Ishikawa (cell line): ENCODE results near the gene AP5S1.

Source experiments
- CEBPB ChIP-seq: IDR thresholded peaks from 2 replicates; pipeline ENCODE4 v1.6.1; 2012
- CREB1 ChIP-seq: IDR thresholded peaks from 2 replicates; pipeline ENCODE4 v1.6.1; 2012; ENCODE audit warnings: low read depth
- EGR1 ChIP-seq: IDR thresholded peaks from 2 replicates; pipeline ENCODE4 v1.6.1; 2012
- EP300 ChIP-seq: IDR thresholded peaks from 2 replicates; pipeline ENCODE4 v1.6.1; 2012; ENCODE audit warnings: borderline replicate concordance
- FOXM1 ChIP-seq: IDR thresholded peaks from 2 replicates; pipeline ENCODE4 v1.6.1; 2012; ENCODE audit warnings: low read depth, borderline replicate concordance
- NFIC ChIP-seq: IDR thresholded peaks from 2 replicates; pipeline ENCODE4 v1.6.1; 2012
- RAD21 ChIP-seq: IDR thresholded peaks from 2 replicates; pipeline ENCODE4 v1.6.1; 2012; ENCODE audit warnings: low read depth
- REST ChIP-seq: IDR thresholded peaks from 2 replicates; pipeline ENCODE4 v1.6.1; 2012; ENCODE audit warnings: low read depth, mild to moderate bottlenecking
- TAF1 ChIP-seq: IDR thresholded peaks from 2 replicates; pipeline ENCODE4 v1.6.1; 2012; ENCODE audit warnings: low read depth, mild to moderate bottlenecking
- TCF12 ChIP-seq: IDR thresholded peaks from 2 replicates; pipeline ENCODE4 v1.6.1; 2012; ENCODE audit warnings: low read depth
- TEAD4 ChIP-seq: IDR thresholded peaks from 2 replicates; pipeline ENCODE4 v1.6.1; 2012
- USF1 ChIP-seq: IDR thresholded peaks from 2 replicates; pipeline ENCODE4 v1.6.1; 2012
- YY1 ChIP-seq: IDR thresholded peaks from 2 replicates; pipeline ENCODE4 v1.6.1; 2012; ENCODE audit warnings: low read depth
- ZBTB7A ChIP-seq: IDR thresholded peaks from 2 replicates; pipeline ENCODE4 v1.6.1; 2012; ENCODE audit warnings: low read depth
- TF ChIP-seq, protein P1 (sequence below): IDR thresholded peaks from 2 replicates; pipeline ENCODE4 v1.6.1; 2012

The AP5S1 gene

GRCh38 chr20:3826420-3826819 is 6.1 kb downstream of the AP5S1 start:
- TF ChIP-seq YY1 (no peak), TEAD4 (no peak), REST (no peak), FOXM1 (no peak), RAD21 (no peak), CREB1 (no peak), NFIC (no peak), TAF1 (no peak), EGR1 (no peak), CEBPB (no peak), ZBTB7A (no peak)

- no peak for TF ChIP-seq CREB1
- no peak for TF ChIP-seq EP300
- TF ChIP-seq TAF1 = no peak
- no peak for TF ChIP-seq TCF12
- no peak for TF ChIP-seq YY1
These were observed 8.5 kb downstream of the AP5S1 start for GRCh38 chr20:3828798-3829197.

- TF ChIP-seq TAF1 = no peak
- TF ChIP-seq FOXM1 = no peak
- no peak for TF ChIP-seq ZBTB7A
- TF ChIP-seq EGR1 = no peak
- TF ChIP-seq USF1 = no peak
- TF ChIP-seq, protein P1, sequence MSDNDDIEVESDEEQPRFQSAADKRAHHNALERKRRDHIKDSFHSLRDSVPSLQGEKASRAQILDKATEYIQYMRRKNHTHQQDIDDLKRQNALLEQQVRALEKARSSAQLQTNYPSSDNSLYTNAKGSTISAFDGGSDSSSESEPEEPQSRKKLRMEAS = no peak
- TF ChIP-seq TEAD4 = no peak
- TF ChIP-seq CEBPB = no peak
- no peak for TF ChIP-seq TCF12
- no peak for TF ChIP-seq YY1
- no peak for TF ChIP-seq RAD21
- no peak for TF ChIP-seq CREB1
- TF ChIP-seq NFIC = no peak
- TF ChIP-seq REST = no peak
- no peak for TF ChIP-seq EP300
These were observed 15.8 kb downstream of the AP5S1 start for GRCh38 chr20:3836132-3836531.

DNA sequence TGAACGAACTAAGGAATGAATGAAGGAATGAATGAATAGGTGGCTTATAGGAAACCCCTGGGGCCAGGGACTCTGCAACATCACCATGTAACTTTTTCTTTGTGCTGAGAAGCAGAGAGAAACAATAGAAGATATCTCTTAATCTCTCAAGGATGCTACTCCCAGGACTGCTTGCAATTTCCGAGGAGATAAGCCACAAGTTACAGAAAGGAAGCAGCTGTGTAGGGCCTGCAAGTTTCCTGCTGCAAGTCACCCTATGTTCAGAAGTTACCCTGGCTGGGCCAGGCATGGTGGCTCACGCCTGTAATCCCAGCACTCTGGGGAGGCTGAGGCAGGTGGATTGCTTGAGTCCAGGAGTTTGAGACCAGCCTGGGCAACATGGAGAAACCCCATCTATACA is 19.0 kb downstream of the AP5S1 start:
- TF ChIP-seq EGR1 = no peak
- no peak for TF ChIP-seq RAD21
- TF ChIP-seq CREB1 = no peak
- TF ChIP-seq, protein P1 = no peak
- TF ChIP-seq ZBTB7A = no peak
- TF ChIP-seq REST = no peak
- no peak for TF ChIP-seq EP300
- no peak for TF ChIP-seq TAF1
- no peak for TF ChIP-seq YY1

DNA sequence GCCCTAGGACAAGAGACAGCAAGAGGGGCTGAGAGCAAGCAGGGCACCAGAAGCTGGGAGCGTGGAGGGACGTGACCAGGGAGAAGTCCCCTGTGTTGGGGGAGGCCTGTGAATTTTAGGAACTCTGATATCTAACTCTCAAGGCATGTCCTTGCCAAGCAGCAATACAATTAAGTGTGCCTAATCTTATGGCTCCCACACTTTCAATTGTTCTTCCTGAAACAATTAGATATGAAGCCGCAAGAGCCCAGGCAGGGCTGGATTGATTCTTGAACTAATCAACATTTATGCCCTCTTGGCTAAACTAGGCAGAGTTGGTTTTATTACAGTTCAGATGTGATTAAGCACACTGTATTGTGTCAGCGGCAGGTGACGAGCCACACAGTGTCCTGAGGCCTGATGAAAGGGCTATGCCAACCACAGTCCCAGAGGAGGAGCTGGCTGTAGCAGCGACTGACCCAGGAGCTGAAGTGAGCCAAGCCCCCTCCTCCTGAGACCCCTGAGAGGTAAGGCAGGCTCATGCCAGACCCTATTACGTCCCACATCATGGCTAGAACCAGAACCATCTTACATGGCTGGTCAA is 22.1 kb downstream of the AP5S1 start:
- TF ChIP-seq FOXM1 = no peak
- no peak for TF ChIP-seq RAD21
- no peak for TF ChIP-seq USF1
- no peak for TF ChIP-seq TCF12
- TF ChIP-seq, protein P1 = no peak
- TF ChIP-seq NFIC = no peak
- TF ChIP-seq YY1 = no peak
- no peak for TF ChIP-seq EGR1
- TF ChIP-seq CREB1 = no peak
- TF ChIP-seq EP300 = no peak
- TF ChIP-seq ZBTB7A = no peak
